GM19239 (cell line): ENCODE measurements around the gene RNPEPL1.
"Not testable (repeated sequence)": the region's sequence is repeated elsewhere in the genome, so short reads cannot be mapped to it uniquely, and the experiment has no call there.

Experiments
- DNase-seq: peaks from one replicate; pipeline ENCODE4 v3.0.0; 2011; ENCODE audit warnings: low spot score; ENCODE audit not compliant: insufficient read length
- FAIRE-seq: peaks from 2 replicates; lab custom pipeline; 2011; peaks lifted over from hg19 to GRCh38; lab: Jason Lieb, UNC

The RNPEPL1 gene

GRCh38 chr2:240538031-240538780 is 30.1 kb upstream of the RNPEPL1 start:
- DNase-seq (no peak), FAIRE-seq (no peak)

GRCh38 chr2:240539101-240539500 is 29.2 kb upstream of the RNPEPL1 start:
- FAIRE-seq, DNase-seq: not testable (repeated sequence)

GRCh38 chr2:240539906-240540305 is 28.4 kb upstream of the RNPEPL1 start:
- FAIRE-seq (no peak), DNase-seq (no peak)

- DNase-seq (no peak), FAIRE-seq (no peak)
Measured at GRCh38 chr2:240551288-240551687, 17.0 kb upstream of the RNPEPL1 start.

GRCh38 chr2:240551811-240552210 is 16.5 kb upstream of the RNPEPL1 start:
- FAIRE-seq = no peak
- DNase-seq = no peak

- no peak for FAIRE-seq
Measured at GRCh38 chr2:240553956-240554480, 14.3 kb upstream of the RNPEPL1 start.

GRCh38 chr2:240554767-240555493 is 13.4 kb upstream of the RNPEPL1 start:
- no peak for FAIRE-seq
- no peak for DNase-seq

More at GRCh38 chr2:240553956-240554480, 14.3 kb upstream of the RNPEPL1 start:
- DNase-seq = no peak

- no peak for DNase-seq
- FAIRE-seq = no peak
Measured at GRCh38 chr2:240555541-240556250, 12.6 kb upstream of the RNPEPL1 start.

GRCh38 chr2:240556553-240557100 is 11.7 kb upstream of the RNPEPL1 start:
- FAIRE-seq (peak; percentile 18), DNase-seq (no peak)

- FAIRE-seq (no peak), DNase-seq (no peak)
Measured at GRCh38 chr2:240557101-240557751, 11.1 kb upstream of the RNPEPL1 start.

- FAIRE-seq = no peak
Measured at GRCh38 chr2:240557808-240558207, 10.5 kb upstream of the RNPEPL1 start, which contains the start of gene ANKMY1. Gene ANKMY1, minus strand, starts transcription at chr2:240557988. Its CDS starts 653 bp downstream, at chr2:240557335.

GRCh38 chr2:240558236-240558761 is 10.0 kb upstream of the RNPEPL1 start:
- DNase-seq (no peak), FAIRE-seq (no peak)

More at GRCh38 chr2:240557808-240558207, 10.5 kb upstream of the RNPEPL1 start, which contains the start of gene ANKMY1:
- DNase-seq = no peak

GRCh38 chr2:240559286-240559685 is 9.0 kb upstream of the RNPEPL1 start:
- no peak for DNase-seq
- no peak for FAIRE-seq

- DNase-seq = peak; percentile 94
- FAIRE-seq = peak; percentile 89
Measured at GRCh38 chr2:240560084-240560479, 8.2 kb upstream of the RNPEPL1 start, which contains the start of gene DUSP28. Gene DUSP28, plus strand, starts transcription at chr2:240560357. Its CDS starts 328 bp downstream, at chr2:240560685.

GRCh38 chr2:240560480-240561324 is 7.6 kb upstream of the RNPEPL1 start:
- FAIRE-seq (peak; percentile 74), DNase-seq (peak; percentile 70)

- peak; percentile 76 for FAIRE-seq
- DNase-seq = no peak
Measured at GRCh38 chr2:240561325-240561971, 6.8 kb upstream of the RNPEPL1 start.

GRCh38 chr2:240563231-240563630 is 5.1 kb upstream of the RNPEPL1 start:
- FAIRE-seq = not testable (repeated sequence)

More at GRCh38 chr2:240563231-240563630, 5.1 kb upstream of the RNPEPL1 start:
- not testable (repeated sequence) for DNase-seq
